Measurements from ENCODE around the gene C5orf34.

DNA sequence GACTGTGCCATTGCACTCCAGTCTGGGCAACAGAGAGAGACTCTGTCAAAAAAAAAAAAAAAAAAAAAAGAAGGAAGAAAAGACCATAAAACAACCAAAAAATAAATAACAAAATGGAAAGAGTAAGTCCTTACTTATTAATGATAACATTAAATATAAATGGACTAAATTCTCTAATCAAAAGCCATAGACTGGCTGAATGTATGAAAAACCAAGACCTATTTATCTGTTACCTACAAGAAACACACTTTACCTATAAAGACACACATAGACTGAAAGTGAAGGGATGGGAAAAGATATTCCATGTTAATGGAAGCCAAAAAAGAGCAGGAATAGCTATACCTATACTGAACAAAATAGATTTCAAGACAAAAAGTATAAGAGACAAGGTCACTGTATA lies 47.8 kb downstream of the C5orf34 start:
- no peak for TF ChIP-seq POLR2A (IDR thresholded peaks at IDR 0.05; ENCODE audit: low read depth, low read length)
- no peak for TF ChIP-seq SPI1 (IDR thresholded peaks at IDR 0.05; ENCODE audit: low read depth, low read length)

Data from GM12891 (cell line).